Smooth muscle cell (in vitro differentiated cells): Measurements from ENCODE around the gene MSH5. TPM values are rescaled to one million over a fixed set of nuclear protein-coding genes. Genes with fewer than 3 reads are reported as not detected.

ENCODE experiments used
- DNase-seq: peaks from one replicate; lab custom pipeline; 2025; ENCODE audit not compliant: unreplicated experiment; lab: John Stamatoyannopoulos, UW
- H2AFZ ChIP-seq: fragments of 200-600 bp; sonication (generic); 2 replicates; pipeline ENCODE4 v1.6.0; 2016; ENCODE audit warnings: antibody characterized with exemption, low read depth, mild to moderate bottlenecking
- H3F3A ChIP-seq: fragments of 200-600 bp; sonication (generic); 2 replicates; pipeline ENCODE4 v1.6.0; 2017; ENCODE audit warnings: antibody characterized with exemption, low read depth
- H3K27ac ChIP-seq: fragments of 200-600 bp; sonication (generic); 2 replicates; pipeline ENCODE4 v1.5.1; 2016; ENCODE audit warnings: low read depth, mild to moderate bottlenecking
- H3K27me3 ChIP-seq: fragments of 200-600 bp; sonication (generic); 2 replicates; pipeline ENCODE4 v1.6.1; 2016; ENCODE audit warnings: low read depth, mild to moderate bottlenecking
- H3K36me3 ChIP-seq: fragments of 200-600 bp; sonication (generic); 2 replicates; pipeline ENCODE4 v1.5.1; 2016; ENCODE audit warnings: low read depth
- H3K4me1 ChIP-seq: fragments of 200-600 bp; sonication (generic); 2 replicates; pipeline ENCODE4 v1.5.1; 2016; ENCODE audit warnings: low read depth
- H3K4me2 ChIP-seq: fragments of 200-600 bp; sonication (generic); 2 replicates; pipeline ENCODE4 v1.6.0; 2016; ENCODE audit warnings: mild to moderate bottlenecking
- H3K4me3 ChIP-seq: fragments of 200-600 bp; sonication (generic); 2 replicates; pipeline ENCODE4 v1.5.1; 2016; ENCODE audit warnings: mild to moderate bottlenecking
- H3K79me2 ChIP-seq: fragments of 200-600 bp; sonication (generic); 2 replicates; pipeline ENCODE4 v1.6.0; 2016; ENCODE audit warnings: low read depth, mild to moderate bottlenecking
- H3K9ac ChIP-seq: fragments of 200-600 bp; sonication (generic); 2 replicates; pipeline ENCODE4 v1.6.0; 2016; ENCODE audit warnings: low read depth
- H3K9me3 ChIP-seq: fragments of 200-600 bp; sonication (generic); replicated peaks from 2 replicates; pipeline ENCODE4 v1.5.1; 2016; ENCODE audit warnings: low read depth
- H4K20me1 ChIP-seq: fragments of 200-600 bp; sonication (generic); 2 replicates; pipeline ENCODE4 v1.6.0; 2016; ENCODE audit warnings: low read depth
- CTCF ChIP-seq: fragments of 200-600 bp; sonication (generic); IDR thresholded peaks from 2 replicates; pipeline ENCODE4 v1.5.1; 2017; ENCODE audit warnings: borderline replicate concordance, mild to moderate bottlenecking, antibody characterized with exemption; ENCODE audit not compliant: insufficient read depth, poor library complexity, severe bottlenecking
- WGBS: methylation state at CpG from one replicate; pipeline ENCODE4 v1.1.7; 2016; ENCODE audit warnings: low lambda C conversion rate; 5-methylcytosine and 5-hydroxymethylcytosine counted together
- polyA plus RNA-seq: library from polyadenylated mRNA; unstranded; fragments of >200 nt; fragmentation: Nextera tagmentation; extraction: Ambion mirVana; gene quantifications from 2 replicates; pipeline ENCODE4 v1.2.1, GENCODE V29; 2016
- total RNA-seq: library from RNA; depleted of rRNA; stranded (reverse); fragments of >200 nt; gene quantifications from 2 replicates; pipeline ENCODE4 v1.2.3, GENCODE V29; 2014

The MSH5 gene
- total RNA-seq = 10.6 and 15.4 TPM in 2 replicates
- polyA plus RNA-seq = 4.7 and 10.5 TPM in 2 replicates

- peak within 1 kb of the TSS; percentile 96 for H3K4me2 ChIP-seq
- H4K20me1 ChIP-seq = peaks cover 2% of the 10 kb centered on the region
- no peaks in the 10 kb centered on the region for H3K27me3 ChIP-seq
- peaks cover 21% of the 10 kb centered on the region for H3K79me2 ChIP-seq
- no peaks in the 10 kb centered on the region for H3K36me3 ChIP-seq
- H3K9ac ChIP-seq = peak within 1 kb of the TSS; percentile 41
- H3K9me3 ChIP-seq = no peaks in the 10 kb centered on the region
- WGBS = 3% methylated on average over 56 of the region's 58 CpGs
- no peak for TF ChIP-seq CTCF
- H3K4me1 ChIP-seq = peaks cover 49% of the 10 kb centered on the region
- peak within 1 kb of the TSS; percentile 63 for H3K4me3 ChIP-seq
- peaks cover 21% of the 10 kb centered on the region for H3F3A ChIP-seq
- peak within 1 kb of the TSS; percentile 87 for H3K27ac ChIP-seq
- H2AFZ ChIP-seq = peak within 1 kb of the TSS; percentile 63
- DNase-seq = peak; percentile 88
These were observed at the start of gene MSH5 for GRCh38 chr6:31739639-31740396. TSS of gene MSH5 (plus strand) at chr6:31740005. CDS start at chr6:31740467, 462 bp downstream.

- WGBS = 58% methylated on average over 10 of the region's 10 CpGs
- TF ChIP-seq CTCF = no peak
- Histone ChIP-seq H4K20me1 (no peaks in the 10 kb centered on the region), H3K9me3 (no peaks in the 10 kb centered on the region), H3K4me2 (no peak overlapping the region), H3K4me3 (no peak overlapping the region), H3K79me2 (no peaks in the 10 kb centered on the region), H3K36me3 (no peaks in the 10 kb centered on the region), H3K27me3 (no peaks in the 10 kb centered on the region), H2AFZ (no peak overlapping the region), H3K27ac (no peak overlapping the region), H3K4me1 (no peaks in the 10 kb centered on the region), H3F3A (no peaks in the 10 kb centered on the region), H3K9ac (no peak overlapping the region)
- no peak for DNase-seq
These were observed 49.4 kb upstream of the MSH5 start for GRCh38 chr6:31690231-31691077.

GRCh38 chr6:31691078-31691463, 48.7 kb upstream of the MSH5 start:
- no peak for DNase-seq

More at GRCh38 chr6:31691078-31691463, 48.7 kb upstream of the MSH5 start:
- no peak overlapping the region for H3K27ac ChIP-seq
- H3K27me3 ChIP-seq = no peaks in the 10 kb centered on the region
- H3K4me1 ChIP-seq = no peaks in the 10 kb centered on the region
- H4K20me1 ChIP-seq = no peaks in the 10 kb centered on the region
- no peak overlapping the region for H3K9ac ChIP-seq
- no peak overlapping the region for H3K4me2 ChIP-seq
- 94% methylated on average over 6 of the region's 6 CpGs for WGBS
- no peak overlapping the region for H3K4me3 ChIP-seq
- TF ChIP-seq CTCF = no peak
- no peaks in the 10 kb centered on the region for H3F3A ChIP-seq
- H3K79me2 ChIP-seq = no peaks in the 10 kb centered on the region
- no peaks in the 10 kb centered on the region for H3K36me3 ChIP-seq
- no peaks in the 10 kb centered on the region for H3K9me3 ChIP-seq
- H2AFZ ChIP-seq = no peak overlapping the region
